Activated naive CD4-positive, alpha-beta T cell treated with anti-CD3 and anti-CD28 coated beads for 36 hours (primary cell): ENCODE measurements around the gene TSKS. TPM values are rescaled to one million over a fixed set of nuclear protein-coding genes. Genes with fewer than 3 reads are reported as not detected.

Experiments used
- CTCF ChIA-PET: fragments of 350-600 bp; sonication (Branson Sonifier 250); formaldehyde crosslinking; loops from one replicate; lab custom pipeline; 2021; ENCODE audit warnings: antibody characterized with exemption; lab: Charles Lee
- DNase-seq: peaks from one replicate; pipeline ENCODE4 v3.0.0-alpha.2; 2020
- H3K27ac Mint-ChIP-seq: one replicate; pipeline ENCODE4 v1.8.0; 2021; ENCODE audit warnings: mild to moderate bottlenecking, mixed read lengths
- H3K27me3 Mint-ChIP-seq: one replicate; pipeline ENCODE4 v1.8.0; 2021; ENCODE audit warnings: low read depth, mixed read lengths
- H3K36me3 Mint-ChIP-seq: one replicate; pipeline ENCODE4 v1.8.0; 2021; ENCODE audit warnings: low read depth, mixed read lengths
- H3K4me1 Mint-ChIP-seq: one replicate; pipeline ENCODE4 v1.8.0; 2021; ENCODE audit warnings: low read depth, mixed read lengths
- H3K4me3 Mint-ChIP-seq: one replicate; pipeline ENCODE4 v1.8.0; 2021; ENCODE audit warnings: mild to moderate bottlenecking, moderate library complexity, mixed read lengths
- H3K9me3 Mint-ChIP-seq: one replicate; pipeline ENCODE4 v1.8.0; 2021; ENCODE audit warnings: mixed read lengths
- intact Hi-C: fragments of 100-400 bp; cut with micrococcal nuclease; formaldehyde crosslinking; loops from one replicate; pipeline ENCODE4 v1.15.1; 2023
- total RNA-seq, 2 experiments: library from RNA; stranded (reverse); gene quantifications; one replicate each; pipeline ENCODE4 v1.2.3, GENCODE V29; 2021

The TSKS gene
- under 1 TPM; 0.57 to 0.72 TPM for total RNA-seq

- no peaks in the 10 kb centered on the region for H3K9me3 Mint-ChIP-seq
- CTCF ChIA-PET: interaction anchor here (1.1 kb wide), 1 partner anchor 12 kb away, joined by 3 read pairs; no protein-coding TSS in a partner anchor
- intact Hi-C loops: no loop called here
- peaks cover 16% of the 10 kb centered on the region for H3K4me1 Mint-ChIP-seq
- H3K36me3 Mint-ChIP-seq: no peaks in the 10 kb centered on the region
- H3K27me3 Mint-ChIP-seq: no peaks in the 10 kb centered on the region
- peak within 1 kb of the TSS; percentile 66 for H3K27ac Mint-ChIP-seq
- DNase-seq: no peak
- no peak within 1 kb of the TSS for H3K4me3 Mint-ChIP-seq
Observed at GRCh38 chr19:49763230-49763629, at the start of gene TSKS. Gene TSKS, minus strand, starts transcription at chr19:49763306. Its CDS starts 59 bp downstream, at chr19:49763247.

DNA sequence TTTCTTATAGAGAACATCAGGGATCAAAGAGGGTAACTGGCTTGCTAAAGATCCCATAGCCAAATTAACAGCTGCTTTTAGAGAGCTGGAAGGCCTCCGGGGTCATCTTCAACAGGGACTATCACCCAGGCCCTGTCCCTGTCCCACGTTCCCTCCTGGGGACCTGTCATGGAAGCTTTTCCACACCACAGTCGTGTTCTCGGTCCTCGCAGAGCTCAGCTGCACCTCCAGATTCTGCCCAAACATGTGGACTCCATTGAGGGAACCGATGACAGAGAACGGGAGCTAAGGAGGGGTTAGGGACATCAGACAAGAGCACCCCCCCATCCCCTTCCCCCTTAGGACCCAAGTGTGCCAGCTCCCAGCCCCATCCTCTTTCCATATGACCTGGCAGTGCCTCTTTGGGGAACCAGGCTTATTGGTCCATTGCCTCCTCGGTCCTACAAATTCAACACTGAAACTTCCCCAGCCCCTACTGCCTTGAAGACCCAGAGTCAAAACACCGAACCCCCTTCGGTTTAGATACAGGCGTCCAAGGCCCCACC, 49.4 kb upstream of the TSKS start:
- intact Hi-C loops: loop anchor here (2.0 to 5.0 kb wide), 2 partner anchors 38 to 220 kb away; partner anchors contain the start of genes PRR12 and PTOV1
- Mint-ChIP-seq H3K36me3 (no peaks in the 10 kb centered on the region), H3K4me1 (peaks cover 36% of the 10 kb centered on the region), H3K27me3 (no peaks in the 10 kb centered on the region), H3K27ac (peak overlapping the region; percentile 94), H3K4me3 (peak overlapping the region; percentile 85), H3K9me3 (no peaks in the 10 kb centered on the region)
- CTCF ChIA-PET: interaction anchor here (0.6 to 1.0 kb wide), 2 partner anchors 13 to 236 kb away, joined by 3 read pairs; no protein-coding TSS in a partner anchor
- DNase-seq: no peak

DNA sequence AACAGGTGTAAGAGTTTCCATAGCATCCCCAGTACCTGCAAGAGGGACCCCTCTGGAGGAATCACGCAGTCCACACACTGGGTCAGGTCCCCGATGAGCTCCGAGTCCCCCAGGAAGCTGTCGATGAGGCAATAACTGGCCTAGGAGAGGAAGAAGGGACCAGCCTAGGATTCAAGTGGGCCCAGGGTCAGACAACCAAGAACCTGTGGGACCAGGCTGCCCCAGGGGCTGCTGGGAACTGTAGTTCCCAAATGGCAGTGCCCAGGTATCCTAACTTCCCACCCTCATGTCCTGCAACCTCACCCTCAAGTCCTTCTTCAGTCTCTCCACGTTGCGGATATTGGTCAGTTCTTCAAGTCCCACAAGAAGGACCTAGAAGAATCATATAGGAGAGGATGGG, 48.2 kb upstream of the TSKS start:
- intact Hi-C loops: loop anchor here (5.0 kb wide), 1 partner anchor 219 kb away; the partner anchor contains the start of gene PRR12
- Mint-ChIP-seq H3K36me3 (peaks cover under 1% of the 10 kb centered on the region), H3K9me3 (no peaks in the 10 kb centered on the region), H3K4me1 (peaks cover 35% of the 10 kb centered on the region), H3K4me3 (no peak overlapping the region), H3K27ac (no peak overlapping the region), H3K27me3 (no peaks in the 10 kb centered on the region)
- DNase-seq: no peak
- CTCF ChIA-PET: interaction anchor here (0.6 kb wide), 1 partner anchor 45 kb away, joined by 3 read pairs; no protein-coding TSS in a partner anchor

DNA sequence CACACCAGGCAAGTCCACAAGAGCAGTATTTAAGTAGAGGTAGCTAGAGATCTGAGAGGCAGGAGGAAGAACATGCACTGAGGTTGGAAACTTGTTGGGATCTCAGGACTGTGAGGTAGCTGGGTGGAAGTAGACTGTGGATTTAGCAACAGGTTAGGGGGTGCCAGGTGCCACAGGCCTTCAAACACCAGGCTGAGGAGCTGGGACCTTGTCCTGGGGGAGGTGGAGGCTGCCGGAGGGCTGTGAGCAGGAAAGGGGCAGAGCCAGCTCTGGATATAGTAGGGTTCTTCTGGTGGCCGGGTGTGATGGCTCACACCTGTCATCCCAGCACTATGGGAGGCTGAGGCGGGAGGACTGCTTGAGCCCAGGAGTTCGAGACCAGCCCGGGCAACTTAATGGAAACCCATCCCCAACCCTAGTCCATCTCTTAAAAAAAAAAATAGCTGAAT, 46.9 kb upstream of the TSKS start:
- Mint-ChIP-seq H3K4me1 (peaks cover 35% of the 10 kb centered on the region), H3K4me3 (peak overlapping the region; percentile 74), H3K27ac (peak overlapping the region; percentile 59), H3K9me3 (no peaks in the 10 kb centered on the region), H3K27me3 (no peaks in the 10 kb centered on the region), H3K36me3 (peaks cover 4% of the 10 kb centered on the region)
- CTCF ChIA-PET: interaction anchor here (1.0 kb wide), 1 partner anchor 9 kb away, joined by 3 read pairs; no protein-coding TSS in a partner anchor
- intact Hi-C loops: loop anchor here (5.0 kb wide), 1 partner anchor 218 kb away; the partner anchor contains the start of gene PRR12
- no peak for DNase-seq

- H3K9me3 Mint-ChIP-seq: no peaks in the 10 kb centered on the region
- H3K36me3 Mint-ChIP-seq: peaks cover 4% of the 10 kb centered on the region
- peak; percentile 54 for DNase-seq
- H3K4me1 Mint-ChIP-seq: peaks cover 35% of the 10 kb centered on the region
- peak overlapping the region; percentile 59 for H3K27ac Mint-ChIP-seq
- intact Hi-C loops: no loop called here
- CTCF ChIA-PET: interaction anchor here (1.0 kb wide), 1 partner anchor 9 kb away, joined by 3 read pairs; no protein-coding TSS in a partner anchor
- H3K27me3 Mint-ChIP-seq: no peaks in the 10 kb centered on the region
- H3K4me3 Mint-ChIP-seq: peak overlapping the region; percentile 74
Observed at GRCh38 chr19:49809160-49809940, 46.2 kb upstream of the TSKS start.

DNA sequence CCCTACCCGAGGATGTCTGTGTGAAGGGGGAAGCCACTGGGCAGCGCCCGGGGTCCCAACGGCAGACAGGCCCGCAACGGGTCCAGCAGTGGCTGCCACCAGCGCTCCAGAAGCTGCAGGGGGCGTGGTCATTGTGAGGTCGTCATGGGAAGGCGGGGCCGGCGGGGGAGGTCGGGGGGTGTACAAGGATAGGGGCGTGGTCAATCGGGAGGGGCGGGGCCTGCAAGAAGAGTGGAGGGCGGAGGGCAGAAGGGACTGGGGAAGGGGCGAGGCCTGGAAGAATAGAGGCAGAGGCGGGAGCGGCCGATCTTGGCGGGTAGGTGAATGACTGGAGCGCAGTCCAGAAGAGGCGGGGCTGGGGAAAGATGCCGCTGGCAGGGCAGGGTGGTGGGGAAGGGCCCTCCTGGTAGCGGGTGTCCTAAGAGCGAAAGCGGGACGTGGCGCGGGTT, 45.6 kb upstream of the TSKS start:
- intact Hi-C loops: loop anchor here (1.0 kb wide), 1 partner anchor 42 kb away; no protein-coding TSS in a partner anchor
- peaks cover 35% of the 10 kb centered on the region for H3K4me1 Mint-ChIP-seq
- no peaks in the 10 kb centered on the region for H3K27me3 Mint-ChIP-seq
- CTCF ChIA-PET: no interaction called here
- H3K27ac Mint-ChIP-seq: peak overlapping the region; percentile 46
- DNase-seq: peak; percentile 92
- no peaks in the 10 kb centered on the region for H3K9me3 Mint-ChIP-seq
- peak overlapping the region; percentile 74 for H3K4me3 Mint-ChIP-seq
- H3K36me3 Mint-ChIP-seq: peaks cover 4% of the 10 kb centered on the region

GRCh38 chr19:49807904-49808675, 45.0 kb upstream of the TSKS start:
- CTCF ChIA-PET: no interaction called here
- no peak overlapping the region for H3K27ac Mint-ChIP-seq
- no peaks in the 10 kb centered on the region for H3K9me3 Mint-ChIP-seq
- H3K27me3 Mint-ChIP-seq: no peaks in the 10 kb centered on the region
- no peak for DNase-seq
- H3K4me3 Mint-ChIP-seq: peak overlapping the region; percentile 39
- intact Hi-C loops: loop anchor here (1.0 kb wide), 1 partner anchor 42 kb away; no protein-coding TSS in a partner anchor
- H3K4me1 Mint-ChIP-seq: peaks cover 34% of the 10 kb centered on the region
- peaks cover 10% of the 10 kb centered on the region for H3K36me3 Mint-ChIP-seq

- CTCF ChIA-PET: no interaction called here
- peaks cover 15% of the 10 kb centered on the region for H3K36me3 Mint-ChIP-seq
- H3K9me3 Mint-ChIP-seq: no peaks in the 10 kb centered on the region
- intact Hi-C loops: no loop called here
- DNase-seq: no peak
- peaks cover 27% of the 10 kb centered on the region for H3K4me1 Mint-ChIP-seq
- H3K4me3 Mint-ChIP-seq: no peak overlapping the region
- no peak overlapping the region for H3K27ac Mint-ChIP-seq
- H3K27me3 Mint-ChIP-seq: no peaks in the 10 kb centered on the region
Observed at GRCh38 chr19:49807058-49807903, 44.2 kb upstream of the TSKS start.

GRCh38 chr19:49806620-49806959, 43.5 kb upstream of the TSKS start:
- DNase-seq: no peak
- Mint-ChIP-seq H3K9me3 (no peaks in the 10 kb centered on the region), H3K27ac (peak overlapping the region; percentile 26), H3K27me3 (no peaks in the 10 kb centered on the region), H3K4me3 (no peak overlapping the region), H3K36me3 (peaks cover 17% of the 10 kb centered on the region), H3K4me1 (peaks cover 24% of the 10 kb centered on the region)
- CTCF ChIA-PET: no interaction called here
- intact Hi-C loops: no loop called here

- no peaks in the 10 kb centered on the region for H3K9me3 Mint-ChIP-seq
- CTCF ChIA-PET: no interaction called here
- peak overlapping the region; percentile 26 for H3K27ac Mint-ChIP-seq
- no peak for DNase-seq
- H3K4me1 Mint-ChIP-seq: peaks cover 24% of the 10 kb centered on the region
- intact Hi-C loops: no loop called here
- H3K36me3 Mint-ChIP-seq: peaks cover 18% of the 10 kb centered on the region
- H3K4me3 Mint-ChIP-seq: no peak overlapping the region
- H3K27me3 Mint-ChIP-seq: no peaks in the 10 kb centered on the region
Observed at GRCh38 chr19:49805822-49806619, 42.9 kb upstream of the TSKS start.

DNA sequence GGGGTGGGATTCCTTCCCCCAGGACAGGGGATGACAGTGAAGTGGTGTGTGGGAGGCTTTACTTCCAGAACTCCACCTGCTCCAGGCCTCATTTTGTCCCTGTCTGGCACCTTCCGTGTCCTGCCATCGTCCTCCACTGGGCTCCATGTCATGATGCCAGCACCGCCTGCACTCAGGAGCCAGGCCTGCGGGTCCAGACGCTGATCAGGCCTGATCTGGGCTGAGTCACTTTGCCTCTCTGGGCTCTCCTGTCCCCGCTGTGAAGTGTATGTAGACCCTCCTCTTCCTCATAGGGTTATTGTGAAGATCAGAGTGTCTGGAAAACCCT, 40.4 kb upstream of the TSKS start:
- intact Hi-C loops: no loop called here
- peaks cover 9% of the 10 kb centered on the region for H3K4me1 Mint-ChIP-seq
- H3K4me3 Mint-ChIP-seq: no peak overlapping the region
- H3K36me3 Mint-ChIP-seq: peaks cover 20% of the 10 kb centered on the region
- DNase-seq: no peak
- no peak overlapping the region for H3K27ac Mint-ChIP-seq
- no peaks in the 10 kb centered on the region for H3K9me3 Mint-ChIP-seq
- CTCF ChIA-PET: no interaction called here
- no peaks in the 10 kb centered on the region for H3K27me3 Mint-ChIP-seq
